SH-SY5Y (cell line): ENCODE measurements around the gene POU2F1.

ENCODE experiments used
- GATA2 ChIP-seq: IDR thresholded peaks from 2 replicates; pipeline ENCODE4 v1.6.1; 2011; ENCODE audit warnings: mild to moderate bottlenecking, low read depth, low read length
- GATA3 ChIP-seq: IDR thresholded peaks from 2 replicates; pipeline ENCODE4 v1.6.1; 2011; ENCODE audit warnings: low read depth, mild to moderate bottlenecking, low read length, moderate library complexity

POU2F1 gene

DNA sequence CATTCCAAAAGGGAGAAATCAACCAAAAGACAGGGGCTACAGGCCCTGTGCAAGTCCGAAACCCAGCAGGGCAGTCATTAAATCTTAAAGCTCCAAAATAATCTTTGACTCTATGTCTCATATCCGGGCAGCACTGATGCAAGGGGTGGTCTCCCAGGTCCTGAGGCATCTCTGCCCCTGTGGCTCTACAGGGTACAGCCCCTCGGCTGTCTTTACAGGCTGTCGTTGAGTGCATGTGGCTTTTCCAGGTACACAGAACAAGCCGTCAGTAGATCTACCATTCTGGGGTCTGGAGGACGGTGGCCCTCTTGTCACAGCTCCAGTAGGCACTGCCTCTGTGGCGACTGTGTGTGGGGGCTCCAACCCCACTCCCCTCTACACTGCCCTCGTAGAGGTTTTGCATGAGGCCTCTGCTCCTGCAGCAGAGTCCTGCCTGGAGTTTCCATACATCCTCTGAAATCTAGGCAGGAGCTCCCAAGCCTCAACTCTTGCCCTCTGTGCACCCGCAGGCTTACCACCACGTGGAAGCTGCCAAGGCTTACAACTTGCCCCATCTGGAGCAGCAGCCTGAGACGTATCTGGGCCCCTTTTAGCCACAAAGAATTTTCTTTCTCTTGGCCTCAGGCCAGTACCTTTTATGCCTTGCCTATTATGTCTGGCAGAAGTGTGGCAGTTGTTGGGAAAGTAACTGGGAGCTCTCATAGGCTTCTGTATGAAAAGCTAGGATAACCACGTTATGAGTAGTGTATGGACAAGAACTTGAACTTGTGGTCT lies 52.5 kb downstream of the POU2F1 start:
- TF ChIP-seq GATA3 (no peak), GATA2 (no peak)

DNA sequence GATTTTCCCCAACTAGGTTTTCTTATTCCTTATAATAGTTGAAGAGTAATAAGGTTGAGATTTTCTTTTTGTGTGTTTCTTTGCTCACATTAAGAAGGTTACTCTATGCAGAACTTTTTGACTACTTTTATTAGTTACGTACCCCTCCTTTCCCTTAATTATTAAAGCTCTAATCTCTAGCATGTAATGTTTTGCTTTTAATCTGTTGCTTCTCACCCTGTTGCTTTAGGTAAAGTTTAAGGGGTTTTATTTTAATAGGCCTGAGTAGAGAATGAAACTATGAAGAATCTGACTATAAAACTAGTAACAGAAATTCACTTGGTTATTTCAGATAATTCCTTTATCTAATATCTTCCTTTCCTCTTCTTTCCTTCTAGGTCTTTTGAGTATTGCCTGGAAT lies 53.4 kb downstream of the POU2F1 start:
- TF ChIP-seq GATA3, result no peak
- TF ChIP-seq GATA2, result no peak

DNA sequence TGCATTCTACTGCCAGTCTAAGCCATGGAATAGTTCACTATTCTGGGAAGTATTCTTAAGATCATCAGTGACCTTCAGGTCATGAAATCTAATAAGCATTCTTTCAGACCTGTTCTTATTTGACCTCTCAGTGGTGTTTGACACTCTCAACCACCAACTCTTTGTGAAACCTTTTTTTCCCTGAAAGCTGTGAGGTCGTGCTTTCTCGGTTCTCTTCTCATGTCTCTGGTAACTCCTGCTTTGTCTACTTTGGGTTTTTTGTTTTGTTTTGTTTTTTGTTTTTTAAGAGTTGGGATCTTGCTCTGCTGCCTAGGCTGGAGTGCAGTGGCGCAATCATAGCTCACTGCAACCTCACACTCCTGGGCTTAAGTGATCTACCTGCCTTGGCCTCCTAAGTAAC lies 56.3 kb downstream of the POU2F1 start:
- TF ChIP-seq GATA3 (no peak), GATA2 (no peak)

DNA sequence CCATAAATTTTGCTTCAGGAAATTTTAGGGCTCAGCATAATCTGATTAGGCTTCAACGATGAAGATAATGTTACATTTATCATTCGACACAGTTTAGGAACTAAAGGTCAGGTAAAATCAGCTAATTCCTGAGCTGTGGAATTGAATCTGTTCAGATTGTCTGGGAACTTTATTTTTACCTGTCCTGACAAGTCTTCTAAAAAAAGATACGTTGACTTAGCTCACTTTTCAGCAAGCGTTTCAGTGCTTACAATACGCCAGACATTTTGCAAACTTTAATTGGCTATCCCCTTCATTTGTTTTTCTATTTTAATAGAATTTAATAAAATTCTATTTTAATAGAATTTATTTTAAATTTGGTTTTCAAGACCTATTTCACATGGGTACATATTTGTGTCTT lies 57.8 kb downstream of the POU2F1 start:
- TF ChIP-seq GATA2 (no peak), GATA3 (no peak)

DNA sequence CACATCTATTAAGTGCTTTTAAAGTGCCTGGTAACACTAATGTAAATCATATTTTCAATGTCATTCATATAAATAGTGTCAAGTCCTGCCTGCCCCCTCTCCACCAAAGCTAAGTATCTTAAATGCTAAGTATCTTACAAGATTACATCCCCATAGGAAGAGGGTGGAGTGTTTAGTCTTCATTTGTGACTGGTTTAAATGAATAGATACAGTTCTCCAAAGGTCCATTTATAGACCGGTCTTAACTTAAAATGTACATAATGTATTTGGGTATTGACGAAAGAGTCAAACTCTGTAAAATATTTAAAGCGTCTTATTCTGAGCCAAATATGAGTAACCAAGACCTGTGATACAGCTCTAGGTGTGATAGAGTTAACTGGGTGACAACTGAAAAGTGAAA lies 60.2 kb downstream of the POU2F1 start:
- TF ChIP-seq GATA3, result no peak
- no peak for TF ChIP-seq GATA2

DNA sequence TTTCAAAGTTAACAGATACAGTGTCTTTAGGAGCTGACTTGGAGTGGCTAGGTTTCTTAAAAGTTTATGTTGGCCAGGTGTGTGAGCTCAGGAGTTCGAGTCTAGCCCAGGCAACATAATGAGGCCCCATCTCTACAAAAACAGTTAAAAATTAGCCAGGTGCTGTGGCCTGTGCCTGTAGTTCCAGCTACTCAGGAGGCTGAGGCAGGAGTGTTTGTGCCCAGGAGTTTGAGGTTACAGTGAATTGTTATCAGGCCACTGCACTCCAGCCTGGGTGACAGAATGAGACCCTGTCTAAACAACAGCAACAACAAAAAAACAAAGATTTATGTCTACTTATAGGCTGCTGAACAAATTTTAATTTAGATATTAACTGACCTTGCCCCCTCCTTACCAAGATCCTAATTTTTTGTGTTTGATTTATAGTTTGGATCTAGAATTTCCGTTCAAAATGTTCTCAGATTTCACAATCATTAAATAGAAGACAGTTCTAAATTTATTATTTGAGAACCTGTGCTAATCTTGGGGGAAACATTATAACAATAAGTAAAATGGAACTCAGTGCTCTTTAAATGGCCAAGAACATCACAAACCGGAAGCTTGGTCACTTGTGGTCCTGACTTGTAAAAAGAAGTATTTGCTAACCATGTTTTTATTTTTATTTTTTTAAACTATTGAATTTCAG lies 67.8 kb downstream of the POU2F1 start:
- no peak for TF ChIP-seq GATA2
- no peak for TF ChIP-seq GATA3

DNA sequence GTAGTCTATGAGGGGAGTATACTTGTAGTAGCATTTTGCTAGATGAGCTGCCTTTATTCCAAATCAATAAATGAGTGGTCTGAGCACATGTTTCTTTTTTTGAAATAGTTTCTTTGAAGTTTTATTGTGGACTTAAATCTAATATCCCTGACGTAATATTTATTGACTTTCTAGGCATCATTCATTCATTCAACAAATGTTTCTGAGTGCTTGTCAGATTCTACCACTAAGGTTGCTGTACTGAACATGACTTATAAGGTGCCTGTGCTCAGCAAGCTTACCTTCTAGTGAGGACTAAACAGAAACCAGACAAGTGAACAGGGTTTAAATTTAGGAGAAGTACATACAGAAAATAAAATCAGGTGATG lies 68.4 kb downstream of the POU2F1 start:
- TF ChIP-seq GATA2 (no peak), GATA3 (no peak)

DNA sequence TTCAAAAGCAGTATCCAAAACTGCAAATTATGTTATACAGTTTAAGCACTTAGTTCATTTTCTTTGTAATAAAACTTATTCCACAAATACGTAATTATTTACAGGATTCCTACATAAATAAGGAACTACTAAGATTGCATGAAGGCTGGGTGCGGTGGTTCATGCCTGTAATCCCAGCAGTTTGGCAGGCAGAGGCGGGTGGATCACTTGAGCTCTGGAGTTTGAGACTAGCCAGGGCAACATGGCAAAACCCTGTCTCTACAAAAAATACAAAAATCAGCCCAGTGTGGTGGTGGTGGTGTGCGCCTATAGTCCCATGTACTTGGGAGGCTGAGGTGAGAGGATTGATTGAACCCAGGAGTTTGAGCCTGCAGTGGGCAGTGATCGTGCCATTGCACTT lies 69.3 kb downstream of the POU2F1 start:
- TF ChIP-seq GATA2 (no peak), GATA3 (no peak)

DNA sequence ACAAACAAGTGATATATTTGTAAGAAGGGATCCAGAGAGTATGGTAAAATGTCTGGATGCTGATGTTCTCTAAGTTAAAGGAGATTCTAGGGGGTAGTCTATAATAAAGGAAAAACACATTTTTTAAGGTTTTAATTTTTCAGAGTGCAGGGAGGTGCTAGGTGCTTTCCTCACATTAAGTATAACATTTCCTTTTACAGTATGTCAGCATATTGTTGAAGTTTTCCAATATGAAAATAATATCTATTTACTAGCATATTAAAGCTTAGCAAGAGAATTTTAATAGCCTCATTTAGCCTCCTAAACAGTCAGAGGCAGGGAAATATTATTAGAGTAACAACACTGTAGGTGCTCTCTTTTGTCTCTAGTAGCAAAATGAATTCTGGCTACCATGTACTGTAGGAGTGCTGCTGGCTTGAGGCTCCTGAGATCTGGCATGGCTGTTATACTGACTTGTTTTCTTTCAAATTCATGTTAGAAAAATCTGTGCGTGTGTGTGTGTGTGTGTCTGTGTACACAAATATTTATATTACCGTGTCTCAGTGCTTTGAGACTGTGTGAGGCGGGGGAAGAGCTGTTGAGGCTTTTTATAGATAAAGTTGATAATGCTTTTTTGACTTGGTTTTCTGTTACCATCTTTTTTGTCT lies 71.0 kb downstream of the POU2F1 start:
- TF ChIP-seq GATA3 (no peak), GATA2 (no peak)

DNA sequence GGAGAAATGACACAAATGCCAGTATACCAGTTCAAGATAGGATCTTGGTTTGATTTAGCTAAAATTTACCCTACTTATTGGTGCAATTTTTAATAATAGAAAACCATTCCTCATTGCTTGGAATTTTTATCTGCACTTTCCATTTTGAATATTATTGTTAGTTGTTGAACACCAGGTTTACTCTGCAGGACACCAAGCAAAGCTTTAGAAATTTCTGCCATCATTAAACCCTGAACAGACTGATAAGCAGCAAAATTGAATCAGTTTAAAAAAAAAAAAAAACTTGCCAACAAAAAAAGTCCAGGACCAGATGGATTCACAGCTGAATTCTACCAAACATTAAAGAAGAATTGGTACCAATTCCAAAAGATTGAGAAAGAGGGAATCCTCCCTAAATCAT lies 71.5 kb downstream of the POU2F1 start:
- TF ChIP-seq GATA2 (no peak), GATA3 (no peak; the same call in 1 of the 2 replicates)

DNA sequence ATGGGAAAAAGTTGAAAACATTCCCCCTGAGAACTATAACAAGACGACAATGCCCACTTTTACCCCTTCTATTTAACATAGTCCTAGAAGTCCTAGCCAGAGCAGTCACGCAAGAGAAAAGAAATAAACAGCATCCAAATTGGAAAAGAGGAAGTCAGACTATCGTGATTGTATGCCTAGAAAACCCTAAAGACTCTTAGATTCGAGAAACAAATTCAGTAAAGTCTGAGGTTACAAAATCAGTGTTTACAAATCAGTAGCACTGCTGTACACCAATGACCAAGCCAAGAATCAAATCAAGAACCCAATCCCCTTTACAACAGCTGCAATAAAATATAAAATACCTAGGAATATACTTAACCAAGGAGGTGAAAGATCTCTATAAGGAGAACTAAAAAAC lies 72.4 kb downstream of the POU2F1 start:
- no peak for TF ChIP-seq GATA2
- TF ChIP-seq GATA3, result no peak

DNA sequence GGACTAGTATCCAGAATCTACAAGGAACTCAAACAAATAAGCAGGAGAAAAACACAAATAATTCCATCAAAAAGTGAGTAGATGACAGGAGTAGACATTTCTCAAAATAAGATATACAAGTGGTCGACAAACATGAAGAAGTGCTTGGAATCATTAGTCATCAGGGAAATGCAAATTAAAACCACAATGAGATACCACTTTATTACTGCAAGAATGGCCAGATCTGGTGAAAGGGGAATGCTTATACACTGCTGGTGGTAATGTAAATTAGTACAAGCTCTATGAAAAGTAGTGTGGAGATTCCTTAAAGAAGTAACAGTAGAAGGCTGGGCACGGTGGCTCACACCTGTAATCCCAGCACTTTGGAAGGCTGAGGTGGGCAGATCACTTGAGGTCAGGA lies 73.8 kb downstream of the POU2F1 start:
- TF ChIP-seq GATA2 (no peak), GATA3 (no peak)

DNA sequence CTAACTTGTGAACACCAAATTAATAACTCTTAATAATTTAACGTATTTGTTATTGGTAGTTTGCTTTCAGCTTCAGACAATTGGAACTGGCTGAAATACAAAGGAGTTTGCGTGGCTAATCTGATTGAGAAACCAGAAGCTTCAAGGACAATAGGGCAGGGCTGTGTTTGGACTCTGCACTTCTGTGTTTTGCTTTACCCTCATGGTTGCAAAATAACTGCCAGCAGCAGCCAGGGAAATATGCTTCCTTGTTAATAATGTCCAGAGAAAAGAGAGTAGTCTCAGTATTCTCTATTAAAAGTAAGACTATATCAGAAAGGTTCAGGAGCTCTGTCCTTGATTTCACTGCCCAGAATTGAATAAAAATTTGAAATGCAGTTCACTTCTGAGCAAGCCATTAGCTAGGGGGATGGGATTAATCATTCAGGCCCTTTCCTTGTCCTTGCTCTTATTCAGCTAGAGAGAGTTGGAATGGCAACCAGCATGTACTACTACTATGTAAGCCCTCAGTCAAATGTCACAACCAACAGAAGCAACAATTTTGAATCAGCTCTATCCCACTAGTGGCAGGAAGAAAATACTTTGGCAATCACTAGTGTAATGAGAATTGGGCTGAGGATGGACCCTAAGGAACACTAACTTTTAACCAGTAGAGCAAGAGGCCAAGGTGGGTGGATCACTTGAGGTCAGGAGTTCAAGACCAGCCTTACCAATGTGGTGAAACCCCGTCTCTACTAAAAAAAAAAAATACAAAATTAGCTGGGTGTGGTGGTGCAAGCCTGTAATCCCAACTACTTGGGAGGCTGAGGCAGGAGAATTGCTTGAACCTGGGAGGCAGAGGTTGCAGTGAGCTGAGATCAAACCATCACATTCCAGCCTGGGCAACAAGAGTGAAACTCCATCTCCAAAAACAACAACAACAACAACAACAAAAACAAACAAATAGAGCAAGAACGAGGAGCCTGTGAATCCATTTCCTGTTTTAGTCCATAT lies 76.8 kb downstream of the POU2F1 start:
- no peak for TF ChIP-seq GATA3
- no peak for TF ChIP-seq GATA2

DNA sequence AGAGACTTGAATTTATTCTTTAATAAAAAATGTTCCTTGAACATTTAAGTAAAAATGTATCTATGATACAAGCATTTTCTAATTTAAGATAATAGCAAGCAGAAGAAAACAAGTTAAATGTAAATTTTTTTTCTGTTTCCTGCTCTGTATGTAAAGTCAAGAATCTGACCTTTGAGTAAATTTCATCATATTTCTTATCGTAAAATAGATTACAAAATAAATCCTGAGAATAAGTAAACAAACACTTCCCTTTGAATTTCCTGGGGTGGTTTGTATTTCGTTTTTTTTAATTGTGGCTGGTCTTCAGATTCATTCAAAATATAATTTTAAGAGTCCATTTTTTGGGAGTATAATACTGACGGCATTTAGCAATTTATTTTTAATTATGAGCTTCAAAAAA lies 77.6 kb downstream of the POU2F1 start:
- TF ChIP-seq GATA2, result no peak
- no peak for TF ChIP-seq GATA3
